HG02885 (cell line): ENCODE measurements around the gene RELL1.

Experiments
- ATAC-seq: cut with Tn5 transposase; IDR thresholded peaks from one replicate; pipeline ENCODE4 v1.9.1; 2021; ENCODE audit warnings: mild to moderate bottlenecking; ENCODE audit not compliant: unreplicated experiment, poor library complexity

RELL1 gene

GRCh38 chr4:37641886-37642849, 44.0 kb downstream of the RELL1 start:
- ATAC-seq: no peak

DNA sequence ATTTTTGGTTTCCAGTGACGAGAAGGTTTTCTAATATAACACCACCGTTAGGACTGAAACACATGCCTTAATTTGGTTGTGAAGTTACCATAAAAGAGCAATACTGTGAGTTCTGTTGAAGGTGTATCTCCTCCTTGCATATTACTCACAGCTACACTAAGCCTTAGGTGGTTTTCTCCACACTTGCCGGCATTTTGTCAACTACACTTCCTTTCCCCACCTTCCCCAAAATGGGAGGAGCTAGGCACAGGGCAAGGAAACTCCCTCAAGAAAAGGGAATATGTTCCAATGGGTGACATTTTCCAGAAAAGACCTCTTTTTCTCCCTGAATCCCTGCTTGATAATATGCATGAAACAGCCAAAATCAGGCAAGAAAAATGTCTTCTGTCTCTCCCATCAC, 44.8 kb downstream of the RELL1 start:
- ATAC-seq: no peak

DNA sequence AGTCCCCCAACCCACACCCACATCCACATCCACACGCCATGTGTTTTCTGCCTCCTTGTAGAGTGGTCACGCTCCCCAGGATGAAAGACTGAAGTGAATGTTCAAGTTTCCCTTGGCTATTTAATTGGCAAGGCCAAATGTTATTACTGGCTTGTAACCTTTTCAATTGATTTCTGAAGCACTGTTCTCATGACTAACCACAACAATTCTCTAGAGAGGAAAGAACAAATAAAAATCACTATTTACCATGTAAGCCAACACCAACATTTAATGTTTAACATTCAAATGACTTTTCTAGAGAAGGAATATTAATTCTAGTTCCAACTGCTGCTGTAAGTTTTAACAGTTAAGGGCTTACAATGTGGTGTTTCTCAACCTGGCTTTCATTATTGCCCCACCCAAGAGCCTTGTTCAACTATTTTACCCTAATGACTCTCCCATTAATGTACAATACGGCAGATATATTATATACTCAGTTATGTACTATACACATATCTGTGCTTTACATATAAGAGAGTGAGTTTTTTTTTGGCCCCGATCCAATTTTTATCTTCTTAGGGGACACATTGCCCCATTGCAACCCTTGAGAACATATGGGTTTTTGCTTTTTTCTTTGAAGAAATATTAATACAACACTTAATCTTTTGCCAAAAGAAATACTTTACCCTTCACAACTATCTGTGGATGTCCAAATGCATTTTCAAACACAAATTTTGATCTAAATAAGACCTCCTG, 46.5 kb downstream of the RELL1 start:
- ATAC-seq: no peak

DNA sequence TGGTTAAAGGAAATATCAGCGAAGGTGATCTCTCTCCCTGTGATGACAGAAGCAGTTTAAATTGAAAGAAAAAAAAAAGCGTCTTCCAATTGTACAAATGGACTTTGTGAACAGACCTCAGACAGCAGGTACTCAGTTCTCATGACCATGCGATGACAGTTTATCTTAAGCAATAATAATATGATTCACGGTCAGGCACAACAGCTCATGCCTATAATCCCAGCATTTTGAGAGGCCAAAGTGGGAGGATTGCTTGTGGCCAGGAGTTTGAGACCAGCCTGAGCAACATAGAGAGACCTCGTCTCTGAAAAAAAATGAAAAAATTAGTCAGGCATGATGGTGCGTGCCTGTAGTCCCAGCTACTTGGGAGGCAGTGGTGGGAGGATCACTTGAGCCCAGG, 51.0 kb downstream of the RELL1 start:
- no peak for ATAC-seq

GRCh38 chr4:37634180-37634579, 52.0 kb downstream of the RELL1 start:
- ATAC-seq: no peak

- ATAC-seq: no peak
These were observed 53.3 kb downstream of the RELL1 start for GRCh38 chr4:37632836-37633235.

DNA sequence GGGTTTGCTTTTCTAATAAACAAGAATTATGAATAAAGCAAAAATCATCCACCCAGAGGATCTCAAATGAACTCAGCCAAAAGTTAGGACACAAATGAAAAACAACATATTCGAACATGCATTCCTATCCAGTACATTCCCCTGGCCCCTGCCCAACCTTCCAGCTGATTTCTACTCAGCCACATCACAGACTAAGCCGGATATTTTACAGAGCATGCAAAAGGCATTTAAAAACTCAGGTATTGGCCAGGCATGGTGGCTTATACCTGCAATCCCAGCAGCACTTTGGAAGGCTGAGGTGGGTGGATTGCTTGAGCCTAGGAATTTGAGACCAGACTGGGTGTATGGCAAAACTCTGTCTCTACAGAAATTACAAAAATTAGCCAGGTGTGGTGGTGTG, 54.6 kb downstream of the RELL1 start:
- no peak for ATAC-seq

DNA sequence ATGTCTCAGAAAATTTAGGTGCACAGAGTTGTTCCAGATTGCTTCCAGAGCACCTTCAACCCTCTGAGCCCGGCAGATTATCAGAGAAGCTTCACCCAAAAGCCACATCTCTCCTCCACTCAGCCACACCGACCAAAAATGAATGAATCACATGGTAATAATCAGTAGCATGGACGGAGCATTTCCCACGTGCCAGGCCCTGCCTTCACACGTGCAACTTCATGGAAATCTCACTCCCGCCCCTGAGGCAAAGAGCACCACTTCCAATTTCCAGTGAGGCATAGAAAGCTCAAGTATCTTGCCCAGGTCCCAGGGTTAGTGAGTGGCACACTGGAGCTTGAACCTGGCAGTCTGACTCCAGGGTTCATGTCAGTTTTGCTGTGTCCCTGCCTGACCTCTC, 56.5 kb downstream of the RELL1 start:
- ATAC-seq: no peak

DNA sequence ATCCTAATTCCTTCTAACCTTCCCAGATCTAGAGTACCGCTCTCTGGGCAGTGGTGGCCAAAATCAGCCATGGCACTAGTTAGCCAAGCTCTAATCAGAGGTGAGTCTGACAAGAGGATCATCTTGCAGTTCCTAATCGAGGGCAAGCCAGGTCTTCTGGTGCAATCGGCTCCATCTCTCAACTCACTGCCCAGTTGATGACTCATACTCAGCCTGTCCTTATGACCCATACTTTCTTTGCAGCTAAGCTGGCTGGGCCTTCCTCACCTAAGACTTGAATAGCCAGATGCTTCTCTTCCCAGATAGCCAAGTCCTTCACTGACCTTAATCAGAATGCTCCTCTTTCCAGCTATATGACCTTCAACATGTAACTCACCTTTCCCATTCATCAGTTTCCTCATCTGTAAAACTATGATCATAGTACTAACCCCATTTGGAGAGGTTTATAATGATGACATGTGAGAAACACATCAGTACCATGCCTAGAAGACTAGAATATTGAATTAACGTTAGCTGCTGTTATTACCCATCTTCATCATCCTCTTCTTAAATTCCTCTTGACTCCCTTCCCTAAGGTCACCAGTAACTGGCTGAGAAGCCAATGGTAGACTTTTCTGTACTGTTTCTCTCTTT, 57.1 kb downstream of the RELL1 start:
- no peak for ATAC-seq

GRCh38 chr4:37627263-37627662, 58.9 kb downstream of the RELL1 start:
- no peak for ATAC-seq

GRCh38 chr4:37625499-37625898, 60.7 kb downstream of the RELL1 start:
- no peak for ATAC-seq

DNA sequence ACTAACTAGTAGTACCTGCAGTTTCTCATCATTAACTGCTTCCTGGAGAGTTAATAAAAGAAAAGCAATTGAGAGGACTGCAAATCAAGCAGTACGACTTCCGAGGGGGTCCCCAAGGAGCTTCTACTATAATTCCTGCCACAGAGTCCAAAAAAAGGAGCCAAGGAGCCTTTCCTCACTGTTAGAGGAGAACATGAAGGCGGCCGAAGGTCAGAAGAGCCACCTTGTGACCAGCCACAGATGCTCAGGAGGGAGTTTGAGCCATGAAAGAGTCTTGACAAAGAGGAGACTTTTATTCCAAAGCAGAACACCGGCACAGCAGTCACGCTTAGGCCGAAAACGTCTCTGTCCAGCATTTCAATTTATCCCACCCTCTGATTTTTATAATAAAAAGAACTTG, 62.2 kb downstream of the RELL1 start:
- no peak for ATAC-seq

DNA sequence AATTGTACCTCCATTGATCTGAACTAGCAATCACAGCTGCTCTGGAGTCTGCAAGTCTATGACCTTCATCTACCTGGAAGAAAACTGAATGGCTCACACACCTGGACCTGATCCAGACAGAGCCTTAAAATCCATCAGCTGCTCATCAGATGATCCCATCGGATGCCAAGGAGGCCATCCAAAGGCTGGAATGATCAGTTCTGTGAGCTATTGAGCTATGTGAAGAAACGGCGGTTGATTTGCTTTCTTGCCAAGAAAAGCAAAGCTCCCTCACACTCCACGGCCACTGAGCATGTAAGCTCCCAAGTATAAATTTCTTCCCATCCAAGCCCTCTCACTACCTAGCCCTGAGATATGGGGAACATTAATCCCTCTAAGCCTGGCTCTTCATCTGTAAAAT, 63.1 kb downstream of the RELL1 start:
- ATAC-seq: no peak

DNA sequence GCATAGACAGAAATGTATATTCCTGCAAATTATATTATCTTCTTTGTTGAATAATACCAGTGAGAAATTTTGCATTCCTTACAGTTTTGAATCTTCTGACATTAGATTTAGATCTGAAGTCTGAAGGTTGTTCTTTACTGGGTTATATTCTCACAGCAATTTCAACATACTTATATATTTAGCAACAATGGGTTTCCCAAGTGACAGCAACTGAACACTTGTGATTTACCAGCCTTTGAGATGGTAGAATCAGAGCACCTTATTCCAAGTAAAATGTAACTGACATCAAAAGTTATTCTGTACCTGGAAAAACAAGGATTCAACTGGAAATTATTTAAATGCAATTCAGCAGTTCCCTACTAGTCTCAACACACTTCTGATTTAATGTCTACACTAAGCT, 66.0 kb downstream of the RELL1 start:
- no peak for ATAC-seq

GRCh38 chr4:37615720-37616063, 70.5 kb downstream of the RELL1 start:
- ATAC-seq: no peak

GRCh38 chr4:37615059-37615719, 71.0 kb downstream of the RELL1 start:
- no peak for ATAC-seq

DNA sequence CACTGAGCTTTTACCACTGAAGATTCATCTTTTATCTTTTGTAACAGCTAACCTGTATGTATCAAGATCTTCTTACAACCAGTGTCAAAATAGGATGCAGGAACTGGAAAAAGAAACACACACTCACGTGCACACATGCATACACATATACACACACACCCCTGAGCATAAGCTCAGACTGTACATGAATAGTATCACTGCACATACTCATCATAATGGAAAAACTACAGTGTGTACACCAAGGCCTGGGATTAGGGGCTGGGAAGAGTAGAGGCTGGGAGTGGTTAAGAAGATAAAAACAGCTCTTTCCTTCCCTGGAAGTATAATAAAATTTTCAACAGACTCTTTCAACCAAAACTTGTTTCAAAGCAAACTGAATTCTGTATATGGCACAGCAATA, 73.4 kb downstream of the RELL1 start:
- ATAC-seq: no peak

DNA sequence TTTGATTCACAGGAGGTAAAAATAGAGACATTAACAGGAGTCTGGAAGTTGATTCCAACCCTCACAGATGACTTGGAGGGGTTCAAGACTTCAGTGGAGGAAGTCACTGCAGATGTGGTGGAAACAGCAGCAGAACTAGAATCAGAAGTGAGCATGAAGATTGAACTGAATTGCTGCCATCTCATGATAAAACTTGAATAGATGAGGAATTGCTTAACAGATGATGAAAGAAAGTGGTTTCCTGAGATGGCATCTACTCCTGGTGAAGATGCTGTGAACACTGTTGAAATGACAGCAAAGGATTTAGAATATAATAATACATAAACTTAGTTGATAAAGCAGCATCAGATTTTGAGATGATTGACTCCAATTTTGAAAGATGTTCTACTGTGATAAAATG, 76.5 kb downstream of the RELL1 start:
- no peak for ATAC-seq

GRCh38 chr4:37607018-37607417, 79.2 kb downstream of the RELL1 start:
- ATAC-seq: no peak

DNA sequence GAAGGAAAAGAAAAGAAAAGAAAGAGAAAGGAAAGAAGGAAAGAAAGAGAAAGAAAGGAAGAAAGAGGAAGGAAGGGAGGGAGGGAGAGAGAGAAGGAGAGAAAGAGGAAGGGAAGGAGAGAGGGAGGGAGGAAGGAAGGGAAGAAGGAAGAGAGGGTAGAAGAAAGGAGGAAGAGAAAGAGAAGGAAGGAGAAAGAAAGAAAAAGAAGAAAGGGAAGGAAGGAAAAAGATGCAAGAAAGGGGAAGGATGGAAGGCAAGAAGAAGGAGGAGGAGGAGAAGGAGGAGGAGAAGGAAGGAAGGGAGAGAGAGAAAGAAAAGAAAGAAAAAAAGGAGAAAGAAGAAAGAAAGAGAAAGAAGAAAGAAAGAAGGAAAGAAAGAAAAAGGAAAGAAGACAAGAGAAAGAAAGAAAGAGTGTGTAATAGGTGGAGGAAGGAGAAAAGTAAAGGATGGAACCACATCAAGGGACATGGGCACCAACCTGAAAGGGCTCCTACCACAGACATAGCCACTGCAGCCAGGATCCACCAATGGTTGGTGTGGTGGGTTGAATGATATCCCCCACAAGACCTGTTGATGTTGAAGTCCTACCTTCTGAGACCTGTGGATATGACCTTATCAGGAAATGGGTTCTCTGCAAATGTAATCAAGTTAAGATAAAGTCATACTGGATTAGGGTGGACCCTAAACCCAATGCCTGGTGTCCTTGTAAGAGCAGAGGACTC, 80.2 kb downstream of the RELL1 start:
- ATAC-seq: no peak
